Stimulated activated CD4-positive, alpha-beta T cell treated with anti-CD3 and anti-CD28 coated beads, Interleukin-4, amount 100 ng/mL, for 1 hour (primary cell): ENCODE measurements around the gene MFSD12.
"Not testable (repeated sequence)": the region's sequence is repeated elsewhere in the genome, so short reads cannot be mapped to it uniquely, and the experiment has no call there.

Experiments used
- DNase-seq: peaks from one replicate; pipeline ENCODE4 v3.0.0-alpha.2; 2020

MFSD12 gene

GRCh38 chr19:3584036-3584802 lies 26.8 kb upstream of the MFSD12 start:
- DNase-seq = not testable (repeated sequence)

GRCh38 chr19:3581792-3582191 lies 24.4 kb upstream of the MFSD12 start:
- DNase-seq = not testable (repeated sequence)

GRCh38 chr19:3580156-3580934 lies 23.0 kb upstream of the MFSD12 start:
- DNase-seq = no peak

- no peak for DNase-seq
Observed at GRCh38 chr19:3578390-3578789, 21.0 kb upstream of the MFSD12 start.

GRCh38 chr19:3577723-3578344 lies 20.4 kb upstream of the MFSD12 start:
- no peak for DNase-seq

- DNase-seq = no peak
Observed at GRCh38 chr19:3576696-3577443, 19.5 kb upstream of the MFSD12 start.

GRCh38 chr19:3575949-3576673 lies 18.7 kb upstream of the MFSD12 start:
- no peak for DNase-seq

- DNase-seq = no peak
Observed at GRCh38 chr19:3575260-3575741, 17.9 kb upstream of the MFSD12 start.

- DNase-seq = peak; percentile 82
Observed at GRCh38 chr19:3573858-3574637, 16.7 kb upstream of the MFSD12 start.

GRCh38 chr19:3573162-3573857 lies 15.9 kb upstream of the MFSD12 start:
- no peak for DNase-seq

- no peak for DNase-seq
Observed at GRCh38 chr19:3572855-3573161, 15.4 kb upstream of the MFSD12 start, which contains the start of gene HMG20B. TSS of gene HMG20B (plus strand) at chr19:3572944. CDS start at chr19:3573310, 366 bp downstream.

- DNase-seq = peak; percentile 99
Observed at GRCh38 chr19:3572132-3572854, 14.9 kb upstream of the MFSD12 start.

- no peak for DNase-seq
Observed at GRCh38 chr19:3570606-3571011, 13.2 kb upstream of the MFSD12 start.

- not testable (repeated sequence) for DNase-seq
Observed at GRCh38 chr19:3570042-3570441, 12.7 kb upstream of the MFSD12 start.

GRCh38 chr19:3565139-3565538 lies 7.8 kb upstream of the MFSD12 start:
- no peak for DNase-seq

GRCh38 chr19:3563709-3564524 lies 6.5 kb upstream of the MFSD12 start:
- DNase-seq = no peak

GRCh38 chr19:3556978-3557460 lies 367 bp downstream of the MFSD12 start:
- DNase-seq = peak; percentile 76

- no peak for DNase-seq
Observed at GRCh38 chr19:3556423-3556977, 886 bp downstream of the MFSD12 start.
